HG03439 (cell line): Measurements from ENCODE around the gene PRKAR1B.
"Not testable (repeated sequence)": the region's sequence is repeated elsewhere in the genome, so short reads cannot be mapped to it uniquely, and the experiment has no call there.

Source experiments
- ATAC-seq: cut with Tn5 transposase; IDR thresholded peaks from one replicate; pipeline ENCODE4 v1.9.1; 2021; ENCODE audit warnings: mild to moderate bottlenecking, moderate library complexity; ENCODE audit not compliant: unreplicated experiment

The PRKAR1B gene

GRCh38 chr7:757741-758163 is 30.7 kb upstream of the PRKAR1B start:
- ATAC-seq = no peak

- no peak for ATAC-seq
Observed at GRCh38 chr7:756928-757560, 30.0 kb upstream of the PRKAR1B start.

- ATAC-seq = no peak
Observed at GRCh38 chr7:756231-756927, 29.3 kb upstream of the PRKAR1B start.

GRCh38 chr7:755413-755805 is 28.3 kb upstream of the PRKAR1B start:
- ATAC-seq = no peak

- no peak for ATAC-seq
Observed at GRCh38 chr7:754531-755412, 27.7 kb upstream of the PRKAR1B start.

GRCh38 chr7:753190-753589 is 26.1 kb upstream of the PRKAR1B start:
- ATAC-seq = no peak

GRCh38 chr7:752256-752655 is 25.2 kb upstream of the PRKAR1B start:
- ATAC-seq = not testable (repeated sequence)

- no peak for ATAC-seq
Observed at GRCh38 chr7:751826-752225, 24.7 kb upstream of the PRKAR1B start.

- no peak for ATAC-seq
Observed at GRCh38 chr7:750111-750905, 23.2 kb upstream of the PRKAR1B start.

GRCh38 chr7:749140-749551 is 22.1 kb upstream of the PRKAR1B start:
- ATAC-seq = no peak

- ATAC-seq = no peak
Observed at GRCh38 chr7:748446-748845, 21.4 kb upstream of the PRKAR1B start.

GRCh38 chr7:747186-747585 is 20.1 kb upstream of the PRKAR1B start:
- no peak for ATAC-seq

- no peak for ATAC-seq
Observed at GRCh38 chr7:746155-747061, 19.3 kb upstream of the PRKAR1B start.

GRCh38 chr7:745431-746154 is 18.5 kb upstream of the PRKAR1B start:
- no peak for ATAC-seq

- ATAC-seq = no peak
Observed at GRCh38 chr7:744854-745430, 17.9 kb upstream of the PRKAR1B start.

GRCh38 chr7:744128-744520 is 17.0 kb upstream of the PRKAR1B start:
- not testable (repeated sequence) for ATAC-seq

GRCh38 chr7:743341-744127 is 16.5 kb upstream of the PRKAR1B start:
- not testable (repeated sequence) for ATAC-seq

GRCh38 chr7:742791-743190 is 15.7 kb upstream of the PRKAR1B start:
- ATAC-seq = no peak
